HCT116 (cell line): ENCODE measurements around the gene ATG4C. TPM values are rescaled to one million over a fixed set of nuclear protein-coding genes. Genes with fewer than 3 reads are reported as not detected.

ENCODE experiments used
- ATAC-seq: fragments of 200-7000 bp; cut with Tn5 transposase; 2 replicates; pipeline ENCODE4 v1.9.1; 2020; ENCODE audit warnings: mild to moderate bottlenecking, moderate library complexity
- BruUV-seq: library from RNA; stranded (reverse); fragments of 400-500 nt; replicated peaks from 2 replicates; lab custom pipeline; 2021; lab: Mats Ljungman, UMichigan
- CTCF ChIA-PET: fragments of 300-600 bp; sonication (Branson Sonifier 250); formaldehyde crosslinking; loops from one replicate; lab custom pipeline; 2021; ENCODE audit warnings: antibody characterized with exemption; lab: Charles Lee
- POLR2A ChIA-PET: fragments of 300-600, 350-600 bp; sonication (Branson Sonifier 250); formaldehyde crosslinking; loops from one replicate; lab custom pipeline; 2021; ENCODE audit warnings: antibody characterized with exemption; lab: Charles Lee
- RAD21 ChIA-PET, 2 experiments: fragments of 300-600 bp; sonication (Branson Sonifier 250); formaldehyde crosslinking; loops; one replicate each; lab custom pipeline; 2023; ENCODE audit warnings: low total read pairs in 2 of 2; ENCODE audit not compliant: uncharacterized antibody in 2 of 2, unreplicated experiment in 2 of 2, low non-redundant PET in 1 of 2; lab: Charles Lee
- DNase-seq: peaks from one replicate; pipeline ENCODE4 v3.0.0-alpha.2; 2010; ENCODE audit warnings: low read depth, low spot score
- H2AFZ ChIP-seq: fragments of 200-600 bp; shearing (Covaris generic), sonication (generic); 2 replicates; pipeline ENCODE4 v1.6.1; 2017; ENCODE audit warnings: low read depth, mixed run types, mixed read lengths, antibody characterized with exemption, low read length; ENCODE audit not compliant: poor library complexity, severe bottlenecking
- H3K27ac ChIP-seq: 2 replicates; pipeline ENCODE4 v1.5.1; 2012; ENCODE audit warnings: low read depth, low read length
- H3K27me3 ChIP-seq: fragments of 200-600 bp; sonication (generic); 2 replicates; pipeline ENCODE4 v1.6.1; 2016; ENCODE audit warnings: mixed run types, low read length, mixed read lengths; ENCODE audit not compliant: insufficient read depth
- H3K36me3 ChIP-seq, 2 experiments: fragments of 200-500 bp in 1 of 2; fragments of 200-600 bp in 1 of 2; sonication (Bioruptor generic) in 1 of 2; sonication (generic) in 1 of 2; 2 replicates each; pipeline versions ENCODE4 v1.5.1 to v1.6.1; 2014 to 2016; ENCODE audit warnings: low read length in 2 of 2, inconsistent platforms in 1 of 2, mixed read lengths in 1 of 2, mixed run types in 1 of 2; ENCODE audit not compliant: insufficient read depth in 2 of 2, control insufficient read depth in 1 of 2
- H3K4me1 ChIP-seq, 2 experiments: fragments of 200-600 bp in 1 of 2; sonication (generic) in 1 of 2; 2 replicates each; pipeline versions ENCODE4 v1.5.1 to v1.6.1; 2012 to 2017; ENCODE audit warnings: low read length in 2 of 2, inconsistent platforms in 1 of 2, mild to moderate bottlenecking in 1 of 2, mixed read lengths in 1 of 2, mixed run types in 1 of 2, moderate library complexity in 1 of 2; ENCODE audit not compliant: insufficient read depth in 2 of 2, control insufficient read depth in 1 of 2
- H3K4me2 ChIP-seq: fragments of 200-600 bp; sonication (generic); 2 replicates; pipeline ENCODE4 v1.6.1; 2017; ENCODE audit warnings: mixed run types, low read length, mixed read lengths
- H3K4me3 ChIP-seq, 2 experiments: fragments of 200-600 bp in 1 of 2; sonication (generic) in 1 of 2; replicated peaks in 1 of 2; 2 replicates each; pipeline ENCODE4 v1.5.1; 2011 to 2016; ENCODE audit warnings: low read length in 2 of 2, control low read depth in 1 of 2, low read depth in 1 of 2, mild to moderate bottlenecking in 1 of 2, mixed read lengths in 1 of 2, mixed run types in 1 of 2
- H3K79me2 ChIP-seq: fragments of 200-600 bp; sonication (generic); 2 replicates; pipeline ENCODE4 v1.6.1; 2017; ENCODE audit warnings: mild to moderate bottlenecking, mixed run types, low read length, moderate library complexity, mixed read lengths; ENCODE audit not compliant: insufficient read depth
- H3K9ac ChIP-seq: fragments of 200-600 bp; sonication (generic); 2 replicates; pipeline ENCODE4 v1.6.1; 2016; ENCODE audit warnings: low read length, mixed read lengths
- H3K9me2 ChIP-seq: fragments of 200-600 bp; sonication (generic), shearing (Covaris generic); 2 replicates; pipeline ENCODE4 v1.6.1; 2017; ENCODE audit warnings: mixed run types, mild to moderate bottlenecking, moderate library complexity; ENCODE audit not compliant: insufficient read depth
- H3K9me3 ChIP-seq, 2 experiments: fragments of 200-500 bp in 1 of 2; fragments of 200-600 bp in 1 of 2; sonication (Bioruptor generic) in 1 of 2; sonication (generic) in 1 of 2; 2 replicates each; pipeline ENCODE4 v1.6.1; 2014 to 2017; ENCODE audit warnings: low read length in 2 of 2, mixed read lengths in 2 of 2, inconsistent platforms in 1 of 2, low read depth in 1 of 2, mild to moderate bottlenecking in 1 of 2, mixed run types in 1 of 2, moderate library complexity in 1 of 2; ENCODE audit not compliant: control insufficient read depth in 1 of 2, insufficient read depth in 1 of 2
- H4K20me1 ChIP-seq: fragments of 200-600 bp; sonication (generic), shearing (Covaris generic); 2 replicates; pipeline ENCODE4 v1.6.1; 2017; ENCODE audit warnings: mixed run types, mild to moderate bottlenecking, moderate library complexity; ENCODE audit not compliant: insufficient read depth
- ATF3 ChIP-seq: IDR thresholded peaks from 2 replicates; pipeline ENCODE4 v1.6.1; 2012
- CBX3 ChIP-seq: IDR thresholded peaks from 2 replicates; pipeline ENCODE4 v1.6.1; 2012; ENCODE audit warnings: low read depth
- CTCF ChIP-seq, 3 experiments: fragments of 200-600 bp in 1 of 3; sonication (generic) in 1 of 3; IDR thresholded peaks in 2 of 3; conservative IDR thresholded peaks in 1 of 3; 2 replicates each; pipeline ENCODE4 v1.5.1; 2012 to 2017; ENCODE audit warnings: low read depth in 2 of 3, low read length in 2 of 3, antibody characterized with exemption in 1 of 3, borderline replicate concordance in 1 of 3, control low read depth in 1 of 3, mild to moderate bottlenecking in 1 of 3, mixed read lengths in 1 of 3, mixed run types in 1 of 3, moderate library complexity in 1 of 3; ENCODE audit not compliant: insufficient read depth in 1 of 3
- ELF1 ChIP-seq: IDR thresholded peaks from 2 replicates; pipeline ENCODE4 v1.6.1; 2012; ENCODE audit warnings: low read depth, borderline replicate concordance
- EZH2 ChIP-seq: fragments of 200-600 bp; sonication (generic); IDR thresholded peaks from 2 replicates; pipeline ENCODE4 v1.6.1; 2017; ENCODE audit warnings: antibody characterized with exemption, mixed run types
- EZH2phosphoT487 ChIP-seq: fragments of 200-600 bp; IDR thresholded peaks from 2 replicates; pipeline ENCODE4 v1.6.1; 2018; ENCODE audit warnings: antibody characterized with exemption, borderline replicate concordance
- JUND ChIP-seq: IDR thresholded peaks from 2 replicates; pipeline ENCODE4 v1.6.1; 2012
- POLR2AphosphoS5 ChIP-seq: IDR thresholded peaks from 2 replicates; pipeline ENCODE4 v1.6.1; 2011; ENCODE audit warnings: mild to moderate bottlenecking, low read depth, low read length, moderate library complexity
- RAD21 ChIP-seq: IDR thresholded peaks from 2 replicates; pipeline ENCODE4 v1.6.1; 2012; ENCODE audit warnings: low read depth, mild to moderate bottlenecking
- SIN3A ChIP-seq: IDR thresholded peaks from 2 replicates; pipeline ENCODE4 v1.6.1; 2012; ENCODE audit warnings: low read depth
- SP1 ChIP-seq: IDR thresholded peaks from 2 replicates; pipeline ENCODE4 v1.6.1; 2012; ENCODE audit warnings: low read depth
- ZFX ChIP-seq: fragments of 450-650 bp; IDR thresholded peaks from 2 replicates; pipeline ENCODE4 v1.6.1; 2017
- intact Hi-C: fragments of 100-400 bp; cut with micrococcal nuclease; formaldehyde crosslinking; loops from 2 replicates; pipeline ENCODE4 v1.10.0; 2022
- total RNA-seq: library from RNA; stranded (reverse); gene quantifications from one replicate; pipeline ENCODE4 v1.2.1, GENCODE V29; 2021; ENCODE audit not compliant: unreplicated experiment

ATG4C gene
- total RNA-seq, 1 experiment from 2014 or later = 11.8 TPM

- intact Hi-C loops = no loop called here
- Histone ChIP-seq H2AFZ (no peak overlapping the region), H3K9me3 (no peaks in the 10 kb centered on the region), H3K4me2 (no peak overlapping the region), H3K79me2 (no peaks in the 10 kb centered on the region), H3K4me1 (no peaks in the 10 kb centered on the region), H3K9me2 (no peaks in the 10 kb centered on the region), H3K9ac (no peak overlapping the region), H4K20me1 (no peaks in the 10 kb centered on the region), H3K27ac (no peak overlapping the region), H3K27me3 (no peaks in the 10 kb centered on the region), H3K36me3 (no peaks in the 10 kb centered on the region), H3K4me3 (no peak overlapping the region)
- BruUV-seq = no TSS peak
- ATAC-seq = no peak
- RAD21 ChIA-PET = no interaction called here
- no peak for DNase-seq
- TF ChIP-seq EZH2 (no peak), CBX3 (no peak), JUND (no peak), RAD21 (no peak), POLR2AphosphoS5 (no peak), ELF1 (no peak), EZH2phosphoT487 (no peak)
- POLR2A ChIA-PET = no interaction called here
- CTCF ChIA-PET = no interaction called here
Measured at GRCh38 chr1:62852253-62852652, 68.3 kb downstream of the ATG4C start.

- CTCF ChIA-PET = no interaction called here
- no peaks in the 10 kb centered on the region for H3K9me2 ChIP-seq
- no peak for ATAC-seq
- TF ChIP-seq CTCF (IDR thresholded peaks at IDR 0.05 in 2 of 3, conservative IDR thresholded peaks at IDR 0.05 in 1 of 3; ENCODE audit: borderline replicate concordance in 1 of 3, insufficient read depth in 1 of 3, low read depth in 2 of 3, low read length in 2 of 3) (no peak), ZFX (no peak), SIN3A (no peak), ATF3 (no peak), SP1 (no peak)
- TF ChIP-seq, all 23 proteins: peak for 0
- no peaks in the 10 kb centered on the region for H4K20me1 ChIP-seq
- no peak overlapping the region for H3K4me2 ChIP-seq
- H2AFZ ChIP-seq = no peak overlapping the region
- no peaks in the 10 kb centered on the region for H3K9me3 ChIP-seq
- no peaks in the 10 kb centered on the region for H3K4me1 ChIP-seq
- intact Hi-C loops = no loop called here
- POLR2A ChIA-PET = no interaction called here
- RAD21 ChIA-PET = no interaction called here
- H3K9ac ChIP-seq = no peak overlapping the region
- no TSS peak for BruUV-seq
- H3K27ac ChIP-seq = no peak overlapping the region
- H3K27me3 ChIP-seq = no peaks in the 10 kb centered on the region
- H3K36me3 ChIP-seq = no peaks in the 10 kb centered on the region
- no peak overlapping the region for H3K4me3 ChIP-seq
- no peak for DNase-seq
- H3K79me2 ChIP-seq = no peaks in the 10 kb centered on the region
Measured at GRCh38 chr1:62856960-62857359, 73.0 kb downstream of the ATG4C start.
